ENCODE data around the gene CST8. TPM values are rescaled to one million over a fixed set of nuclear protein-coding genes. Genes with fewer than 3 reads are reported as not detected.

The CST8 gene
- not detected for total RNA-seq
- long read RNA-seq = 0 reads

- ATAC-seq (no peak), DNase-seq (ENCODE audit: missing footprints) (no peak)
- intact Hi-C loops (cut with DNase I) = no loop called here
Observed at GRCh38 chr20:23490817-23491216, at the start of gene CST8. CST8 (plus strand) TSS chr20:23491117; CDS start chr20:23491668, 551 bp downstream.

- intact Hi-C loops (cut with DNase I) = loop anchor here (2.0 to 10.0 kb wide), 3 partner anchors 165 to 1097 kb away; no protein-coding TSS in a partner anchor
- ATAC-seq = peak; percentile 70
- no peak for DNase-seq (ENCODE audit: missing footprints)
Observed at GRCh38 chr20:23441850-23442313, 49.0 kb upstream of the CST8 start.

DNA sequence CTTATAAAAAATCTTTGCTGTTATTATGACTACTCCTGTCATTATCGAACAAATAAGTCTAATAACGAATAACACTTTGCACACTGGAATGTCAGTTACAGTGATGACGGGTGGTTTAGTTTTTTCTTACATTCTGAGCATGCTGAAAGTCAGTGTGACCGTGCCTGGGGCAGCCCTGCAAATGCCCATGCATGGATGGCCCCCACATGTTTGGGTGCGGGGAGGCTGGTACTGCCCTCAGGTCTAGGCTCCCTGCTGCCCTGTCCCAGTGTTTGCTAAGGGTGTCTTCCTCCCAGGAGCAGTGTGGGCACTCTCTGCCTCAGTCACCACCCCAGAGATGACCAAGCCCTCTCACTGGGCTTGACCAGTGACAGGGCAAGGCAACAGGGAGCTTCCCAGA is 48.5 kb upstream of the CST8 start:
- intact Hi-C loops (cut with DNase I) = loop anchor here (2.0 to 10.0 kb wide), 3 partner anchors 164 to 1098 kb away; no protein-coding TSS in a partner anchor
- ATAC-seq (no peak), DNase-seq (ENCODE audit: missing footprints) (no peak)

GRCh38 chr20:23444859-23445258 is 46.1 kb upstream of the CST8 start:
- intact Hi-C loops (cut with DNase I) = loop anchor here (10.0 kb wide), 2 partner anchors 760 to 1100 kb away; no protein-coding TSS in a partner anchor
- ATAC-seq = no peak
- DNase-seq (ENCODE audit: missing footprints) = no peak

DNA sequence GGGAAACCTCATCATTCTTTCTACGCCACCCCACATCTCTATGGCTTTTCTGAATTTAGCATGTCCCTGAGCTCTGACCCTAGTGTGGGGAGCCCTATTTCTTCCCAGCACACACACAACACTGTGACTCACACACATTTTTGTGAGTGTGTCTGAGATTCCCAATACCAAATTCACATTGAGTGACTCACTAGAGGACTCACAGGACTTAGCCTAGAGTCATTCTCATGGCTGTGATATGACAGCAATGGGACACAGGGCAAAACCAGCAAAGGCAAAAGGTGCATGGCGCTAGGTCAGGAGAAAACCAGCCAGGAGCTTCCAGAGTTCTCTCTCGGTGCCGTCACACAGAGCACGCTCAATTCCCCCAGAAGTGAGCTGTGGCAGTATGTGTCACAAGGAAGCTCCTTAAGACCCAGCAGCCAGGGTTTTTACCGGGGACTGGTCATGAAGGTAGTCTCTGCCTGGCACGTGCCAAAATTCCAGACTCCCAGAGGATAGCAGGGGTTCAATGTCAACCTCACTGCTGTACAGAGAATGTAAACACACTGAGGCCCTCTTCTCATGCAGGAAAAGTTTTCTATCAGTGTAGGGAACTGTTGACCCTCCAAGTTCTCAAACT is 45.2 kb upstream of the CST8 start:
- intact Hi-C loops (cut with DNase I) = loop anchor here (1.0 to 10.0 kb wide), 3 partner anchors 95 to 1101 kb away; partner anchors contain the start of gene NXT1
- ATAC-seq = no peak
- no peak for DNase-seq (ENCODE audit: missing footprints)

GRCh38 chr20:23446505-23446904 is 44.4 kb upstream of the CST8 start:
- intact Hi-C loops (cut with DNase I) = loop anchor here (1.0 to 10.0 kb wide), 3 partner anchors 96 to 1102 kb away; partner anchors contain the start of gene NXT1
- ATAC-seq = peak; percentile 52
- DNase-seq (ENCODE audit: missing footprints) = no peak

DNA sequence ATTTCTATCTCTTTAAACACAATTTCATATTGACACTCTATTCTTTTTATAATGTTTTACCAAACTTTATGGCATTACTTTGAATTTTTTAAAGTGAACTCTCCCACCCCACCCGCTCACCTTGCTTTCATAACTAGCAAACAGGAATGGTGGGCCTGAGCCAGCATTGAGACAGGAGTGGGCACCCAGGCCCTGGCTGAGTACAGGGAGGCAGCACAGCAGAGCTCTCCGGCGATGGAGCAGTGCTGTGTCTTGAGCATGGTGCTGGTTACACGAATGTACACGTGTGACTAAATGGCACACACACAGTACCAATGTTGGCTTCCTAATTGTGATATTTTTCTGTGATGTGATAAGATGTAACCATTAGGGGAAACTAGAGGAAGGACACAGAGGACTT is 42.8 kb upstream of the CST8 start:
- DNase-seq (ENCODE audit: missing footprints) (no peak), ATAC-seq (no peak)
- intact Hi-C loops (cut with DNase I) = loop anchor here (10.0 kb wide), 2 partner anchors 763 to 1103 kb away; no protein-coding TSS in a partner anchor

DNA sequence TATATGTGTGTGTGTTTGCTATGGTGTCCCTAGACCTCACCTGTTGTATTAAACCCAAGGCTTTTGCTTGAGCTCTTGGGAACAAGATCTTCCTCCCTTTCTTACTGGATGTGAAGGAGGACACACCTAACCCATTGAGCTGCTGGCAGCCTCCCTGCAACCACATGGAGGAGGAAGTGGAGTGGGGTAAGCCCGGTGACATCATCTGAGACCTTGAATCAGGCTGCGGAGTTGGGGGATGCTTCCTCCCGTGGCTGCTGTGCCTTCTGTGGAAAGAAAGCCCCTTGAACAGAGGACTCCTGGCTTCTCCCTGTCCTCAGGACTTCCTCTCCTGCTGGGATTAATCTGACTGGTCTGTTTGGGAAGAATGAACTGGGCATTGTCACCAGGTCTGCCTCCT is 41.5 kb upstream of the CST8 start:
- ATAC-seq (no peak), DNase-seq (ENCODE audit: missing footprints) (no peak)
- intact Hi-C loops (cut with DNase I) = loop anchor here (10.0 kb wide), 2 partner anchors 765 to 1105 kb away; no protein-coding TSS in a partner anchor

DNA sequence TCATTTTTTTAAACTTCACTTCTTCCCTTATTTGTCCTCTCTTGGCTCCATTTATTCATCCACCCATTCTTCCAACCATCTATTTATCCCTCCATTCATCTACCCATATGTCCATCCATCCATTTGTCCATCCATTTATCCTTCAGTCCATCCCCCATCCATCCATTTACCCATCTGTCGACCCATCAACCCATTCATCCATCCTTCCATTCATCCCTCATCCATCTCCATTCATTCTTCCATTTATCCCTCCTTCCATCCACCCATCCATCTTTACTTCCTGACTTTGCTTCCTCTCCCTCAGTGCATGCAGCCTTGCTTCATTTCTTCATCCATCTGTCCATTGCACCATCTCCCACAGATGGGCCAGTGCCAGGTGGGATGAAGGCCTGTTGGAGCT is 40.0 kb upstream of the CST8 start:
- ATAC-seq = no peak
- DNase-seq (ENCODE audit: missing footprints) = no peak
- intact Hi-C loops (cut with DNase I) = no loop called here

DNA sequence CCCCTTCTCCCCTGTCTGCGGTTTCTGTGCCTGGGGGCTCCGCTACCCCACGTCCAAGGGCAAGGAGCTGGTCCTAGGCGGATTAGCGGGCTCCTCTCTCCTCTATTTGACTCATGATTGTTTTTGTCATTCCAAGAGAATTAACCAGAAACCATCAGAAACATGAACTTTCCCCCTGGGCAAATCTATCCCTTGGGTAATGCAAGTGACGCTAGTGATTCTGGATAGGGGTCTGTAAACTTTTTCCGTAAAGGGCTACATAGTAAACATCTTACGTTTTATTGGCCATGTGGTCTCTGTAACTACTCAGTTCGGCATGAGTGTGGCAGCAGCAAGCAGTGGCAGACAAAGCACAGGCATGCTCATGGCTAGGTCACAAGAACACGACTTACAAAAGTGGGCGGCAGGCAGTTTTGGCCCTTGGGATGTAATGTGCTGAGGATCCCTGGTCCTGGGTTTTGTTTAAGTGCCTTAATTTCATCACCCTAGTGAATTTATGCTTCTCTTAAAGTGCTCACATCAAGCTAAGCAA is 38.9 kb upstream of the CST8 start:
- DNase-seq (ENCODE audit: missing footprints) (no peak), ATAC-seq (no peak)
- intact Hi-C loops (cut with DNase I) = no loop called here

- intact Hi-C loops (cut with DNase I) = no loop called here
- no peak for ATAC-seq
- no peak for DNase-seq (ENCODE audit: missing footprints)
Observed at GRCh38 chr20:23452776-23453175, 38.1 kb upstream of the CST8 start, which contains the start of gene CST11. CST11 (minus strand) TSS chr20:23452876; CDS start chr20:23452811, 65 bp downstream.

DNA sequence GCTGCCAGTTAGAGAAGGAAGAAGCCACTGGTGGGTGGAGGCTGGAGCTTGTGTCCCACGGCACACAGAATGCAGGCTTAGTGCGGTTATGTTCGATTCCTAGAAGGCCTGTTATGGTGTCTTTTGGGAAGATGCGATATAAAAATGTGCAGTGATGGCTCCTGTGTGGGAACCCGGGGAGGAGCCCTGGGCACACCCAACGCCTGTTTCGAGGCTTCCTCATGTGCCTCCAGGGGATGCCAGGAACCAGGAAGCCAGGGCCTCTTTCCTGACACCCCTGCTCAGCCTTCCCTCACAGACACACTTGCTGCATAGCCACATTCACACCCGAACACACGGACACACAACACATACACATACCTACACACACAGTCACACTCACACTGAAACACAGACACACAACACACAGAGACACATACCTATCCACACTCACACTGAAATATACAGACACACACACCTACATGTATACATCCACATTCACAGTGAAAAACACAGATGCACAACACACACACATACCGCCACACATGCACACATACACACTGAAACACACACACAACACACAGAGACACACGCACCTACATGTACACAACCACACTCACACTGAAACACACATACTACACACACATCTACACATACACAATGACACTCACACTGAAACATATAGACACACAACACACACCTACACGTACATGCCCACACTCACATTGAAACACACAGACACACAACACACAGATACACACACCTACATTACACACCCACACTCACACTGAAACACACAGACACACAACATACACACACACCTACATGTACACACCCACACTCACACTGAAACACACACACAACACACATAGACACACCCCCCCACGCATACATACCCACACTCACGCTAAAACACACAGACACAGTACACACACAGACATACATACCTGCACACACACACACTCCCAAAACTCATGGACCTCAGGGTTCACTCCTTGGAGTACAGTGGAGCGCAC is 37.1 kb upstream of the CST8 start:
- DNase-seq (ENCODE audit: missing footprints) (no peak), ATAC-seq (no peak)
- intact Hi-C loops (cut with DNase I) = no loop called here

DNA sequence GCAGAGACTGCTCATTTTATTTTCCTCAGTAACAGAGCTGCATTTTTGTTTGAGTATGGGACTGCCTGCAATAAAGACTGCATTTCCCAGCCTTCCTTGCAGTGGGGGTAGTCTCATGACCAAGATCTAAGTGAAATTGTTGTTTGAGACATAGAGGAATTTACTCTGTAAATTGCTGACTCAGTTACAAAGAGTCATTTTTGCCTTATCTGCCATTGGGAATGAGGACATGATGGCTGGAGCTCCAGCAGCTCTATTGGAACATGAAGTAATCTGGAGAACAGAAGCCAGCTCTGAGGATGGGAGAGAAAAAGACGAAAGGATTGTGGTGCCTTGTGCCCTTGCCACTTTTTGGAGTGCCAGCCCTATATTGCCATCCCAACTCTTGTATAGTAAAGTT is 36.1 kb upstream of the CST8 start:
- DNase-seq (ENCODE audit: missing footprints) (no peak), ATAC-seq (no peak)
- intact Hi-C loops (cut with DNase I) = no loop called here

- ATAC-seq = no peak
- DNase-seq (ENCODE audit: missing footprints) = no peak
- intact Hi-C loops (cut with DNase I) = no loop called here
Observed at GRCh38 chr20:23455639-23456038, 35.3 kb upstream of the CST8 start.

GRCh38 chr20:23456409-23456808 is 34.5 kb upstream of the CST8 start:
- intact Hi-C loops (cut with DNase I) = no loop called here
- DNase-seq (ENCODE audit: missing footprints) (no peak), ATAC-seq (no peak)

GRCh38 chr20:23456873-23457272 is 34.0 kb upstream of the CST8 start:
- no peak for ATAC-seq
- intact Hi-C loops (cut with DNase I) = no loop called here
- DNase-seq (ENCODE audit: missing footprints) = no peak

DNA sequence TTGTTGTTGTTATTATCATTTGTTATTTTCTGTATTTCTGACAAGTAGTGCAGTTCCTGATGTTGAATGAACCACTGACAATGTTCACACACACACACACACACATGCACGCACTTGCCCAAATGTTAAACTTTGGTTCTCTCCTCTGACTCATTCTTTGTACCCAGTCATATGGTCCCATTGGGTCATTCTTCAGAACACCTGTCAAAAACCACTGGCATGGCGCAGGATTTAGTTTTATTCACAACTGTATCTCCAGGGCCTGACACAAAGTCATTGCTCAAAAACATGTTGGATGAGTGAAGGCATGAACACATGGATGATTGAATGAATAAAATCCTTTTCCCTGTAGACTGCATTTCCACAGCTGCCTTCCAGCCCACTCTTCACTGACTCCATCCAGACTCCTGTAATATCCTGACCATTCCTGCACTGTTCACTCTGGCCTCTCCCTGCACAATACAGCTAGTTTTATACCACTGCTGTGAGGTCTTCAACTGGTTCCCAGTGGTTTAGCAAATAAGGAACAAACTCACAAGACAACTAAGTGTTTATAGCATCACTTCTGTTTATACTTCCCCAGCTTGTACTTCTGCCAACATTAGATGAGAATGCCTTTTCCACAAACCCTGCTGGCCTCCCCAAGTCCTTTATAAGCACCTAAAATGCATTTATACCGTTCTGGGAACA is 31.3 kb upstream of the CST8 start:
- ATAC-seq (peak; percentile 28), DNase-seq (ENCODE audit: missing footprints) (no peak)
- intact Hi-C loops (cut with DNase I) = no loop called here

- no peak for ATAC-seq
- no peak for DNase-seq (ENCODE audit: missing footprints)
- intact Hi-C loops (cut with DNase I) = no loop called here
Observed at GRCh38 chr20:23461180-23461579, 29.7 kb upstream of the CST8 start.

All from Right ventricle myocardium inferior (tissue), 1 donor.